Fibroblast of pulmonary artery (primary cell): Measurements from ENCODE around the gene POLN.

Experiments used
- DNase-seq: peaks from one replicate; pipeline ENCODE4 v3.0.0-alpha.2; 2010; ENCODE audit warnings: low read depth
- H3K4me3 ChIP-seq: replicated peaks from 2 replicates; pipeline ENCODE4 v1.5.1; 2011; ENCODE audit warnings: low read depth, mild to moderate bottlenecking, control low read depth, low read length, moderate library complexity
- TF ChIP-seq, protein P1 (sequence below): IDR thresholded peaks from 2 replicates; pipeline ENCODE4 v1.5.1; 2011; ENCODE audit warnings: mild to moderate bottlenecking, control low read depth, low read length, inconsistent platforms; ENCODE audit errors: missing control alignments

The POLN gene

DNA sequence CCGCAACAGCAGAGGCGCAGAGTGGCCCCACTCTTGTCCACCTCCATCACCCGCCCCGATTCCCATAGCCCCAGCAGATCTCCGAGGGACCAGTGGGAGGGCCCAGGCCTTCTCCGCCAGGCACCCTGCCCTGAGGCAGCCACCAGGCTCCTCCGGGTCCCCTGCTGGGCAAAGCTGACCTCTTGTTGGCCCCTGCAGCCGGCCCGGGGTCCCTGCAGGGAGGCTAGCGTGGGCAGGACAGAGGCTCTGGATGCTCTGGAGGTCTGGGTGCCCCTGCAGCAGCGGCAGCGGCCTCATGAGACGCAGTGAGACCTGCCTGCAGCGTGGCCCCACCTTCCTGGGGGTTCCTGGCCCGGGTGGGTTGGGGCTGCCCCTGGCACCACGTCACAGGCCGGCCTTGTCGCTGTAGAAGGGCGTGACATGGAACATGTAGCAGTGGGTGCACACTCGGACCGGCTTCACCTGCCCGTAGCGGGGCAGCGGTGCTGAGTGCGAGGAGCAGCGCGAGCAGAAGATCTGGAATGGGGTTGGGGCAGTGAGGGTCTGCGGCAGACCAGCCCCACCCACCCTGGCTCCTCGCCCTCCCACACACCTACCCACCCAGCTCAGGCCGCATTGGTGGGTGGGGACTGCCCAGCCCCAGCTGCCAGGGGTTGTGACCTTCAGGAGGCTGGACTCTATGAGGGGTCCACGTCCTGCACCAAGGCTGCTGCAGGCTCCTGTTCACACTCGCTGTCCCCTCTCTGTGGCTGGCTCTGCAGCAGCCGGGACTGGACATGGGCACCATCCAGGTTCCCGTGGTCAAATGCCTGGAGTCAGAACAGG lies 28.6 kb upstream of the POLN start:
- H3K4me3 ChIP-seq: no peak overlapping the region
- TF ChIP-seq, protein P1, sequence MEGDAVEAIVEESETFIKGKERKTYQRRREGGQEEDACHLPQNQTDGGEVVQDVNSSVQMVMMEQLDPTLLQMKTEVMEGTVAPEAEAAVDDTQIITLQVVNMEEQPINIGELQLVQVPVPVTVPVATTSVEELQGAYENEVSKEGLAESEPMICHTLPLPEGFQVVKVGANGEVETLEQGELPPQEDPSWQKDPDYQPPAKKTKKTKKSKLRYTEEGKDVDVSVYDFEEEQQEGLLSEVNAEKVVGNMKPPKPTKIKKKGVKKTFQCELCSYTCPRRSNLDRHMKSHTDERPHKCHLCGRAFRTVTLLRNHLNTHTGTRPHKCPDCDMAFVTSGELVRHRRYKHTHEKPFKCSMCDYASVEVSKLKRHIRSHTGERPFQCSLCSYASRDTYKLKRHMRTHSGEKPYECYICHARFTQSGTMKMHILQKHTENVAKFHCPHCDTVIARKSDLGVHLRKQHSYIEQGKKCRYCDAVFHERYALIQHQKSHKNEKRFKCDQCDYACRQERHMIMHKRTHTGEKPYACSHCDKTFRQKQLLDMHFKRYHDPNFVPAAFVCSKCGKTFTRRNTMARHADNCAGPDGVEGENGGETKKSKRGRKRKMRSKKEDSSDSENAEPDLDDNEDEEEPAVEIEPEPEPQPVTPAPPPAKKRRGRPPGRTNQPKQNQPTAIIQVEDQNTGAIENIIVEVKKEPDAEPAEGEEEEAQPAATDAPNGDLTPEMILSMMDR: no peak
- no peak for DNase-seq

DNA sequence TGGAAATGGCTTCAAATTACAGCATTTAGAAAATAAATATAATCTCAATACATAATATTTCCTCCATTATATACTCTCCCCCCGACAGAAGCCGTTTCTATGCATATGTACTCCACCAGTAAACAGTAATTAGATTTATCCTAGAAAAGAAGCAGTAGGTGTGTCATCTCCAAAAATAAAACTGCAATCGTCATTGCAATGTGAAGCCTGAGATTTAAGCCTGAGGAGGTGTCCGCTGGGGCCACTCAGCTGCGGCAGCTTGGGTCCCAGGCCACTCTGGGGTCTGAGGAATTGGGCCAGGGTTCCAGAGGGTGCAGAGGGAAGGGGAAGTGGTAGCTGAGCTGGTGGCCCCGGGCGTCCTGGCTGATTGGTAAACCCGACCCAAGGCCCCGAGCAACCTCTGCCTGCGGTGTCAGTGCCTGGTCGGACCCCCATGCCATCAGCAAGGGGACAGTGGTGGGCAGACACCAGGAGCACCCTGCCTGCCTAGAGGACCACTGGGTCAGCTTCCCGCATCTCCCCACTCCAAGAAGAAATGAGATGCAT lies 27.8 kb upstream of the POLN start:
- no peak overlapping the region for H3K4me3 ChIP-seq
- TF ChIP-seq, protein P1: no peak
- no peak for DNase-seq

DNA sequence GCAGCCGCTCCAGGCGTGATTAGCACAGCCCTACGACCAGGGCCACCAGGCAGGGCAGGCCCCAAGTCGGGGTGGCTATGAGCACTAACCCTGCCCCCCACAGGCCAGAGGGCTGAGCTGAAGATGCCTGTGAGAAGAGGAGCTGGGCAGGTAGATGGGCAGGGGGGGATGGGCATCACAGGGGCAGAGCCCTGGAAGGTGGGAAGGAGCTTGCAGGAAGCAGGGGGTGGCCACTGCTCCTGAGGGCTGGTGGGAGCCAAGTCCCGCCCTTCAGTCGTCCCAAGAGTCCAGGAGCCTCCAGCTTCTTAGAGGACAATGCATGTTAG lies 27.2 kb upstream of the POLN start:
- TF ChIP-seq, protein P1: no peak
- H3K4me3 ChIP-seq: no peak overlapping the region
- no peak for DNase-seq

DNA sequence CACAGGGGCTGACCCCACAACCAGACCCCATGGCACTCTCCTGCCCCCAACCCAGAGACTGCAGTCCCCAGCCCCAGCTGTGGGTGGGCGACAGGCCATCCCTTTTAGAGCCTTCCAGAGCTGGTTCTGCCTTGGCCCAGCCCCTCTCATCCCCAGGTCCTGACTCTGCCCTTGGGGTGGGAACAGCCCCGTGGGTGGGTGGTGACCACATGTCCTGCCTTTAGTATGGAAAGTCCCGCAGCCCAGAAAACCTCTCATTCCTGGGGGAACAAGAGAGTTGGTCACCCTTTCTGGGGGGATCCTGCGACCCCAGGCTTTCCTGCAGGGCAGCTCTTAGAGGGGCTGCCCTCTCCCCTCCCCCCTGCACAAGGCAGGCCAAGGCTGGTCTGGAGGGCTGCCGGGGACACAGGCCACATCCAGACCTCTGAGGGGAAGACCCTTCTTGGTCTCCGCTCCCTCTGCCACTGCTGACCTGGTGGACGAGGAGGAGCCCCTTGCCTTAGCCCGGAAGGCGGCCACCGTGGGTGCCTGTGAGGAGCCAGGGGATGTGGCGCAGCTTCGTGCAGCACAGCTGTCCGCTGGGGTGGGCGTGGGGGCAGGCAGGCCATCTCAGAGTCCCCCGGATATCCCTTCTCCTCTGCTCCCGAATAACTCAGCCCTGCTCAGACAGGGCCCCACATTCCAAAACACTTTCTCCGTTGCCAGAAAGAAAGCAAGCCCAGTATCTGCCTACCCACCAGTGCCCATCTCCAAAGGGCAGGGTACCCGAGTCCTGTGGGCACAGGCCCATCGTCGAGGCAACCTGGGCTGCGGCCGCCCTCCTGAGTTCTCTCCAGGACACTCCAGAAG lies 26.7 kb upstream of the POLN start:
- no peak overlapping the region for H3K4me3 ChIP-seq
- no peak for DNase-seq
- TF ChIP-seq, protein P1: no peak

DNA sequence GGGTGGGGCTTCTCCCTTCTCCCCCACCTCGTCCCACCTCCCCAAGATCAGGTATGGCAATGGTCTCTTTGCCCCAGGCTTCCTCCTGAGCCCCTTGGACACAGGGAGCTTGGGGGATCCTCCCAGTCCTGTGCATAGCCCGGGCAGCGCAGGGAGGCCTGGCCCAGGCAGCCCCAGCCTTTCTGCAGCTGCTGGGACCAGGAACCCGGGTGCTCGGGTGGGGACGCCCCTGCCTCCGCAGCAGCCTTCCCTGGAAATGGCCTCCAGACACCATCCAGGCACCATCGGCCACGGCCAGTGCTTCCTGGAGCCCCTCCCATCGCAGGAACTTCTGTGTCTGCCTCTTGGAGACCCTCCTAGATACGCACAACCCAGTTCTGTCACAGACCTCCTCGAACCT lies 25.9 kb upstream of the POLN start:
- H3K4me3 ChIP-seq: no peak overlapping the region
- no peak for DNase-seq
- TF ChIP-seq, protein P1: no peak

DNA sequence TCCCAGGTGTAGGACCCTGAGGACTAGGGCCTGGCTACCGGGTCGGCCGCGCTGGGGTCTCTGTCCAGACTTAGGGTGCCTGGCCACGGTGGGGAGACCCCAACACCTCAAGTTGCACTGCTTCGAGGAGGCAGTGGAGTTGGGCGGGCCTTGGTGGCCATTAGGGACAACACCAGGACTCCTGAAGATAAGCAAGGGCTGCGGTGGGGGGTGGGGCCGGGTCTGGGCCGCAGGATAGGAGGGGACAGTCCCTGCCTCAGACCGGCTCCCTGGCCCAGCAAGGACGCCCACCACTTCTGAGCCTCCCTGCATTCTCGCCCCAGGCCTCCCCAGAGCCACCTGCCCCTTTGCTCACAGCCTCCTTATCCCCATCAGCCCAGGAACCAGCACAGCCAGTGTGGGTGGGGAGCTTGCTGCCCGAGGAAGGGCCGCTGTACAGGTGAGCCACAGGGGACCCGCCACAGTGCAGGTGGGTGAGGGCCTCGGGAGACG lies 25.4 kb upstream of the POLN start:
- DNase-seq: no peak
- H3K4me3 ChIP-seq: no peak overlapping the region
- TF ChIP-seq, protein P1: no peak
